ENCODE measurements around the gene CORIN. TPM values are rescaled to one million over a fixed set of nuclear protein-coding genes. Genes with fewer than 3 reads are reported as not detected.

CORIN gene
- total RNA-seq, 6 experiments from 2014 or later: 0.12 to 0.44 (median 0.16) TPM; not detected in 1

DNA sequence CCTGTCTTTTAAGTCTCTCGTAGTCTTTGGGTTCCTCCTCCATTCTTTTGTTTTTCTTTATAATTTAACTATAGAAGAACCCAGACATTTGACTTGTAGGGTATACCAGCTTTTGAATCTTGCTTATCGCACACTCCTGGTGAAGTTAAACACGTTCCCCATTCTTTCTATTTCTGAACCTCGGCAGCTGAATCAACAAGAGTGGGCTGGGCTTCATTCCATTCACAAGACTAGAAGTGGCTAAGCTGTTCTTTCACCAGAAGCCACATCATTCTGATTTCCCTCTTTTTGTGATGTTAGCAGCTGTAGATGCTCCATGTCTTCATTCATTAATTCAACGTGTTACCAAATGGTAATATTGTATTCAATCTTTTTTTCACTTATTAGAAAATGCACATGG is 167.9 kb downstream of the CORIN start:
- Histone ChIP-seq H3K4me3 (no peak overlapping the region), H3K27ac (no peak overlapping the region), H3K27me3 (no peaks in the 10 kb centered on the region), H3K36me3 (no peaks in the 10 kb centered on the region), H3K4me1 (no peaks in the 10 kb centered on the region), H3K9me3 (no peaks in the 10 kb centered on the region)
- ATAC-seq: no peak
- intact Hi-C loops (cut with DNase I): loop anchor here in 1 of 2 donors (10.0 kb wide), 1 partner anchor 275 kb away; no protein-coding TSS in a partner anchor
- WGBS (ENCODE audit: insufficient coverage, low coverage, low lambda C conversion rate, missing lambda C conversion rate): 46% methylated on average over 5 of the region's 5 CpGs
- TF ChIP-seq, protein P1, sequence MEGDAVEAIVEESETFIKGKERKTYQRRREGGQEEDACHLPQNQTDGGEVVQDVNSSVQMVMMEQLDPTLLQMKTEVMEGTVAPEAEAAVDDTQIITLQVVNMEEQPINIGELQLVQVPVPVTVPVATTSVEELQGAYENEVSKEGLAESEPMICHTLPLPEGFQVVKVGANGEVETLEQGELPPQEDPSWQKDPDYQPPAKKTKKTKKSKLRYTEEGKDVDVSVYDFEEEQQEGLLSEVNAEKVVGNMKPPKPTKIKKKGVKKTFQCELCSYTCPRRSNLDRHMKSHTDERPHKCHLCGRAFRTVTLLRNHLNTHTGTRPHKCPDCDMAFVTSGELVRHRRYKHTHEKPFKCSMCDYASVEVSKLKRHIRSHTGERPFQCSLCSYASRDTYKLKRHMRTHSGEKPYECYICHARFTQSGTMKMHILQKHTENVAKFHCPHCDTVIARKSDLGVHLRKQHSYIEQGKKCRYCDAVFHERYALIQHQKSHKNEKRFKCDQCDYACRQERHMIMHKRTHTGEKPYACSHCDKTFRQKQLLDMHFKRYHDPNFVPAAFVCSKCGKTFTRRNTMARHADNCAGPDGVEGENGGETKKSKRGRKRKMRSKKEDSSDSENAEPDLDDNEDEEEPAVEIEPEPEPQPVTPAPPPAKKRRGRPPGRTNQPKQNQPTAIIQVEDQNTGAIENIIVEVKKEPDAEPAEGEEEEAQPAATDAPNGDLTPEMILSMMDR (IDR thresholded peaks at IDR 0.05): no peak
- no peak for TF ChIP-seq POLR2A (IDR thresholded peaks at IDR 0.05)
- DNase-seq: no peak

DNA sequence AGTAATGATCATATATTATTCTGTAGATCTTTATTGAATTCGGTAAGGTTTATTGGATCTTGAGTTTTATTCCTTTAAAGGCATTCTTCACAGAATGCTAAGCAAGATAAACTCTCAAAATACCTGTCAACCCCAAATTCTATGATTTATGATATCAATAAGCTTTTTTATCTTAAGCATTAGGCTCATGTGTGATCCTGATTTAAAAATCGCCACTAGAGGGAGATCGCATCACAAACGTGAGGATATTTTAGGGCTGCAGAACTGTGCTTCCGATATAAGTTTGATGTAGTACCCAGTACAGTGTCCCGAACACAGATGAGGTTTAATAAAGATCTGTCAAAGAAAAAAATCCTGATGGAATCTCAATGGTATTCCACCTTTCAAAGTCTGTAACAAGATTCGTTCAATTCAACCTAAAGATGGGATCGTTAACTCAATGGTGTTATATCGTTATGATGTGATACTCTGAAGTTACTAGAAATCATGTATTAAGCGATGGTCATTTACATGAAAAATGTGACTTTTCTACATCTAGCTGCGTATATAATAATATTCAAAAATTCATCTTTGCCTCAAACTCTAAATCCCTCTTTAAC is 169.0 kb downstream of the CORIN start:
- no peaks in the 10 kb centered on the region for H3K27me3 ChIP-seq
- H3K4me3 ChIP-seq: no peak overlapping the region
- no peaks in the 10 kb centered on the region for H3K36me3 ChIP-seq
- H3K9me3 ChIP-seq: no peaks in the 10 kb centered on the region
- no peaks in the 10 kb centered on the region for H3K4me1 ChIP-seq
- 27% methylated on average over 11 of the region's 11 CpGs for WGBS (ENCODE audit: insufficient coverage, low coverage, low lambda C conversion rate, missing lambda C conversion rate)
- TF ChIP-seq POLR2A (IDR thresholded peaks at IDR 0.05): no peak
- TF ChIP-seq, protein P1 (IDR thresholded peaks at IDR 0.05): peak; percentile 65 to 76 (median 72)
- H3K27ac ChIP-seq: no peak overlapping the region
- peak; percentile 77 to 84 (median 80) for ATAC-seq
- DNase-seq: no peak
- intact Hi-C loops (cut with DNase I): no loop called here

DNA sequence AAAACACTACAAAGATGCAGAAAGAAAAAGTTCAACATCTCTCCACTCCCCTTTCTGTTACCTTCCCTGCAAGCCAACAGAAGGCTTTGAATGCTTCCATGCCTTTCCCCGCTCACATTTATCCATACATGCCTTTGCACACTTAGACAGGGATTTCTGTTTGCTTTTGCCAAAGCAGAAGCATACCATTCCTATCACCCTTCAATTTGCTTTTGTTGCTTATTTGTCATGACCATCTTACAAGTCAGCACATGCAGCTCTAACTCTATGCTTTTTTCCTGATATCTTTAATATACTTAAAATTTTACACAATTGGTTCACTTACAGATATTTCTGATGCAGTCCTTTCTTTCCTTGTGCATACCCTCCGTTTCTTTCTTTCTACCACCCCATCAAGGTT is 169.6 kb downstream of the CORIN start:
- H3K36me3 ChIP-seq: no peaks in the 10 kb centered on the region
- TF ChIP-seq, protein P1 (IDR thresholded peaks at IDR 0.05): no peak
- no peak for TF ChIP-seq POLR2A (IDR thresholded peaks at IDR 0.05)
- no peak overlapping the region for H3K27ac ChIP-seq
- WGBS (ENCODE audit: insufficient coverage, low coverage, low lambda C conversion rate, missing lambda C conversion rate): 70% methylated on average over 2 of the region's 2 CpGs
- intact Hi-C loops (cut with DNase I): no loop called here
- H3K27me3 ChIP-seq: no peaks in the 10 kb centered on the region
- H3K4me1 ChIP-seq: no peaks in the 10 kb centered on the region
- no peaks in the 10 kb centered on the region for H3K9me3 ChIP-seq
- no peak for ATAC-seq
- H3K4me3 ChIP-seq: no peak overlapping the region
- no peak for DNase-seq

DNA sequence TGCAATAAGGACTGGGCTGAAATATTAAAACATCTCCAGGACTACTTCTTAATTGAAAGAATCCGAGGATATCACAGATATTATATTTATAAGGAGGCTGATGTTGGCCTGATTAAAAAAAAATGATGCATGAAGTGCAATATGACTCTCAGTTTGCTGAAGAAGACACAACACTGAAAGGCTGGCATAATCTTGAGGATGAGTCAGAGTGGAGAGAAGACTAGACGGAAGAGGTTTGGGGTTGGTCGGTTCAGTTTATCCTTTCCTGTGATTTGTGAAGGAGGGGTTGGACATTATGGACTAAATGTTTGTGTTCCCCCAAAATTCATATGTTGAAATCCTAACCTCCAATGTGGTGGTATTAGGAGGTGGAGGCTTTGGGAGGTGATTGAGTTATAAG is 170.3 kb downstream of the CORIN start:
- H3K4me1 ChIP-seq: no peaks in the 10 kb centered on the region
- H3K27ac ChIP-seq: no peak overlapping the region
- H3K27me3 ChIP-seq: no peaks in the 10 kb centered on the region
- ATAC-seq: no peak
- 64% methylated on average over 3 of the region's 3 CpGs for WGBS (ENCODE audit: insufficient coverage, low coverage, low lambda C conversion rate, missing lambda C conversion rate)
- H3K4me3 ChIP-seq: no peak overlapping the region
- TF ChIP-seq, protein P1 (IDR thresholded peaks at IDR 0.05): no peak
- TF ChIP-seq POLR2A (IDR thresholded peaks at IDR 0.05): no peak
- H3K9me3 ChIP-seq: no peaks in the 10 kb centered on the region
- no peaks in the 10 kb centered on the region for H3K36me3 ChIP-seq
- DNase-seq: no peak
- intact Hi-C loops (cut with DNase I): no loop called here
